PFSK-1 (cell line): ENCODE measurements around the gene NFYA.

Experiments
- POLR2AphosphoS5 ChIP-seq: IDR thresholded peaks from 2 replicates; pipeline ENCODE4 v1.6.1; 2012; ENCODE audit warnings: low read depth, mild to moderate bottlenecking, control low read depth, low read length, moderate library complexity
- REST ChIP-seq, 2 experiments: IDR thresholded peaks; 2 replicates each; pipeline versions ENCODE4 v1.6.1 to v1.8.0; 2011 to 2012; ENCODE audit warnings: low read depth in 2 of 2, low read length in 2 of 2, control low read depth in 1 of 2, inconsistent platforms in 1 of 2, mild to moderate bottlenecking in 1 of 2, moderate library complexity in 1 of 2; ENCODE audit not compliant: insufficient read depth in 1 of 2
- TAF1 ChIP-seq: IDR thresholded peaks from 2 replicates; pipeline ENCODE4 v1.6.1; 2012; ENCODE audit warnings: low read length, control low read depth, borderline replicate concordance; ENCODE audit not compliant: insufficient read depth

- TF ChIP-seq REST (IDR thresholded peaks at IDR 0.05; ENCODE audit: insufficient read depth in 1 of 2, low read depth in 2 of 2, low read length in 2 of 2) (no peak), POLR2AphosphoS5 (no peak), TAF1 (no peak)
Measured at GRCh38 chr6:41093729-41094128, 21.0 kb downstream of the NFYA start.
